SU-DHL-6 (cell line): ENCODE data around the gene C10orf53.

Experiments
- H2AFZ ChIP-seq: fragments of 200-600 bp; sonication (generic); 2 replicates; pipeline ENCODE4 v1.6.1; 2014; ENCODE audit warnings: low read depth, mild to moderate bottlenecking, moderate library complexity, mixed read lengths, antibody characterized with exemption, low read length; ENCODE audit not compliant: severe bottlenecking
- H3F3A ChIP-seq: fragments of 200-600 bp; shearing (Covaris generic); 2 replicates; pipeline ENCODE4 v1.6.0; 2016; ENCODE audit warnings: antibody characterized with exemption, mild to moderate bottlenecking; ENCODE audit not compliant: insufficient read depth
- H3K27ac ChIP-seq: fragments of 200-600 bp; sonication (generic); 2 replicates; pipeline ENCODE4 v1.5.1; 2016; ENCODE audit warnings: low read depth, mild to moderate bottlenecking, low read length, moderate library complexity, mixed read lengths
- H3K27me3 ChIP-seq: fragments of 200-600 bp; sonication (generic), shearing (Covaris generic); 2 replicates; pipeline ENCODE4 v1.6.0; 2014; ENCODE audit warnings: mild to moderate bottlenecking, low read length
- H3K36me3 ChIP-seq: fragments of 200-600 bp; sonication (generic); 2 replicates; pipeline ENCODE4 v1.6.1; 2014; ENCODE audit warnings: mild to moderate bottlenecking, low read length, mixed read lengths
- H3K4me2 ChIP-seq: fragments of 300-600, 200-600 bp; shearing (Covaris generic), sonication (generic); 2 replicates; pipeline ENCODE4 v1.6.0; 2014; ENCODE audit warnings: low read length, low read depth, mild to moderate bottlenecking; ENCODE audit not compliant: poor library complexity, severe bottlenecking
- H3K4me3 ChIP-seq: fragments of 200-600 bp; sonication (generic); 2 replicates; pipeline ENCODE4 v1.5.1; 2014; ENCODE audit warnings: antibody characterized with exemption, low read length, mild to moderate bottlenecking, mixed read lengths; ENCODE audit not compliant: insufficient read depth, poor library complexity, severe bottlenecking
- H3K79me2 ChIP-seq: fragments of 200-600 bp; sonication (generic); 2 replicates; pipeline ENCODE4 v1.6.1; 2014; ENCODE audit warnings: mild to moderate bottlenecking, low read length, moderate library complexity; ENCODE audit not compliant: insufficient read depth
- H3K9ac ChIP-seq: fragments of 200-600 bp; sonication (generic); 2 replicates; pipeline ENCODE4 v1.7.0; 2014; ENCODE audit warnings: mild to moderate bottlenecking, low read length
- H3K9me2 ChIP-seq: fragments of 200-600 bp; sonication (generic); replicated peaks from 2 replicates; pipeline ENCODE4 v1.6.1; 2014; ENCODE audit warnings: low read length; ENCODE audit not compliant: insufficient read depth
- H3K9me3 ChIP-seq: fragments of 200-600 bp; sonication (generic); 2 replicates; pipeline ENCODE4 v1.6.1; 2014; ENCODE audit warnings: low read length, mixed read lengths; ENCODE audit not compliant: insufficient read depth
- H4K20me1 ChIP-seq: fragments of 200-600 bp; sonication (generic); 2 replicates; pipeline ENCODE4 v1.6.1; 2014; ENCODE audit warnings: low read depth, mild to moderate bottlenecking, antibody characterized with exemption, low read length, moderate library complexity, mixed read lengths
- EZH2phosphoT487 ChIP-seq: fragments of 200-600 bp; sonication (generic), shearing (Covaris generic); conservative IDR thresholded peaks from 2 replicates; pipeline ENCODE4 v1.6.1; 2018; ENCODE audit warnings: mild to moderate bottlenecking, antibody characterized with exemption, low read length, moderate library complexity, mixed read lengths
- TF ChIP-seq, protein P1 (sequence below): fragments of 200-600 bp; sonication (generic); IDR thresholded peaks from one replicate; pipeline ENCODE4 v1.5.1; 2017; ENCODE audit warnings: antibody characterized with exemption, mild to moderate bottlenecking, low read length, moderate library complexity; ENCODE audit not compliant: insufficient read depth, poor library complexity, severe bottlenecking

Gene C10orf53

DNA sequence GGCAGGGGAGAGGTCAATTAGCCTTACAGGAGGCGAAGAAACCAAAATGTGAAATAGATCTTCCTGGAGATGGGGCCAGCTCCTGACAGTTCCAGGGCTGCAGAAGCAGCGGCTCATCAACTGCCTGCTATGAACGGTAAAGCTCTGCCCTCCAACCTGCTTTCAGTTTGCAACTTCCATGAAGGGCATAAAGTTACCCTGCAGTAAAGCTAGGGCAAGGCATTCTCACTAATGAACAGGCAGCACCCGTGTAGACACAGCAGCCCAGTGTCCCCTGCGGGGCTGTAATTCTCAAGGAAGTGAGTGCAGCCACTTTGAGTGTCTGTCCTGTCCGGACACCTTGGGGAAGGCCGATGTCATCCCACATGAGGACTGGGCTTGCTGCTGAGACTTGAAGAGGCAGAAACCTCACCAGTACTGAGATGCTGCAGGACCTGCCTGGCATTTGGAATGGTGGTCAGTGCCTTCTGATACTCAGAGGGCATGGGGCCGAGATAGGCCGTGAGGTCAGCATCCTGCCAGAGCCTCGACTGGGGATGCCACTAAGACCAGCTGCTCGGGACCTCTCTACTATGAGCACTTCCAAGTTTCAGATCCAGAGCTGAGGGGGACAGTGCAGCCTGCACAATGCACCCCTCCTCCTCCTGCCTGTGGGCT is 26.1 kb upstream of the C10orf53 start:
- Histone ChIP-seq H4K20me1 (no peaks in the 10 kb centered on the region), H2AFZ (no peak overlapping the region), H3K9me2 (no peaks in the 10 kb centered on the region), H3K36me3 (no peaks in the 10 kb centered on the region), H3K27ac (no peak overlapping the region), H3K4me2 (no peak overlapping the region), H3K9ac (no peak overlapping the region), H3K9me3 (peaks cover under 1% of the 10 kb centered on the region; the same call in 1 of the 2 replicates), H3K4me3 (no peak overlapping the region), H3K79me2 (no peaks in the 10 kb centered on the region), H3K27me3 (no peaks in the 10 kb centered on the region), H3F3A (no peaks in the 10 kb centered on the region)
- TF ChIP-seq EZH2phosphoT487: no peak
- TF ChIP-seq, protein P1, sequence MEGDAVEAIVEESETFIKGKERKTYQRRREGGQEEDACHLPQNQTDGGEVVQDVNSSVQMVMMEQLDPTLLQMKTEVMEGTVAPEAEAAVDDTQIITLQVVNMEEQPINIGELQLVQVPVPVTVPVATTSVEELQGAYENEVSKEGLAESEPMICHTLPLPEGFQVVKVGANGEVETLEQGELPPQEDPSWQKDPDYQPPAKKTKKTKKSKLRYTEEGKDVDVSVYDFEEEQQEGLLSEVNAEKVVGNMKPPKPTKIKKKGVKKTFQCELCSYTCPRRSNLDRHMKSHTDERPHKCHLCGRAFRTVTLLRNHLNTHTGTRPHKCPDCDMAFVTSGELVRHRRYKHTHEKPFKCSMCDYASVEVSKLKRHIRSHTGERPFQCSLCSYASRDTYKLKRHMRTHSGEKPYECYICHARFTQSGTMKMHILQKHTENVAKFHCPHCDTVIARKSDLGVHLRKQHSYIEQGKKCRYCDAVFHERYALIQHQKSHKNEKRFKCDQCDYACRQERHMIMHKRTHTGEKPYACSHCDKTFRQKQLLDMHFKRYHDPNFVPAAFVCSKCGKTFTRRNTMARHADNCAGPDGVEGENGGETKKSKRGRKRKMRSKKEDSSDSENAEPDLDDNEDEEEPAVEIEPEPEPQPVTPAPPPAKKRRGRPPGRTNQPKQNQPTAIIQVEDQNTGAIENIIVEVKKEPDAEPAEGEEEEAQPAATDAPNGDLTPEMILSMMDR: no peak

DNA sequence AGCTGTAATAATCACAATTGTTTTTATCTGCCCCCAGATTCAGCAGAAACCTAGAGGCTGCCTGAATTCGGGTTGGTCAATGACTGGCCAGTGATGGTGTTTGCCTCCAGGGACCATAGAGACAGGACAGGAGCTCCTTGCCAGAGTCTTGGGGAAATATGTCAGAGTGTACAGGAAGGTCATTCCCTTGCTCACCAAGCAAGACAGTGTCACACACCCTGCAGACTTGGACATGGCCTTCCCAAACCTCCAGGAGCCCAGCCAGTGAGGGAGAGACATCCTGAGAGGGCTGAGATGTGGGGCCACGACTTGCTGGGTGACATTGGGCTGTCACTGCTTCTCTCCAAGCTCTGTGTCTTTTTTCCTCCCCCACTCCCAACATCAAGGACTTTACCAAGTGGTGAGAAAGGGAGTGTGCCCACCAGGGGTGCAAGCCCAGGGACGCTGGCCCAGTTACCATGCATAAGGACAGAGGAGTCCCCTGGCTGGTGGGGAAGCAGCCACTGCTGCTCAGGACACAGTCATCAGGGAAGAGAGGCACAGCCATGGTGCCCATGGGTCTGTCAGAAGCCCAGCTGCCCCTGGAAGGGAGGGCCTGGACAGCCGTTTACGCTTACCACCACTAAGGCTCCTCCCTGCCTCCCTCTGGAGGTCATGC is 25.3 kb upstream of the C10orf53 start:
- no peaks in the 10 kb centered on the region for H3K9me2 ChIP-seq

DNA sequence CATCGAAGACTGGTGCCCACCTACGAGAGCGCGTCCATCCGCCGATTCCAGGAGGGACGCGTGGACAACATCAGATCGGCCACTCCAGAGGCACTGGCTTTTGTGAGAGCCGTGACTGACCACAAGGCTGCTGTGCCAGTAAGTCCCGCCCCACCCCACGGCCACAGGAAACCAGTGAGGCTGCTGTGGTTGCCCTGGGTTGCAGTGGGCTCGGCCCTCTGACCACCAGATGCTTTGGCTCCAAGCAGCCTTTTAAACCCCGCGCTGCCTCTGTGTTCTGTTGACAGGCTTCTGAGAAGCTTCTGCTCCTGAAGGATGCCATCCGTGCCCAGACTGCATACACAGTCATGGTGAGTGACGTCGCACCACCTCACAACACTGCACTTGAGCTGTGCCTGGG is 24.4 kb upstream of the C10orf53 start:
- no peak overlapping the region for H2AFZ ChIP-seq
- H3K27ac ChIP-seq: no peak overlapping the region
- no peaks in the 10 kb centered on the region for H4K20me1 ChIP-seq
- no peak overlapping the region for H3K9ac ChIP-seq
- no peaks in the 10 kb centered on the region for H3K27me3 ChIP-seq
- H3K4me3 ChIP-seq: no peak overlapping the region
- H3K4me2 ChIP-seq: no peak overlapping the region
- no peaks in the 10 kb centered on the region for H3F3A ChIP-seq
- no peaks in the 10 kb centered on the region for H3K79me2 ChIP-seq
- no peaks in the 10 kb centered on the region for H3K9me2 ChIP-seq
- H3K36me3 ChIP-seq: no peaks in the 10 kb centered on the region
- TF ChIP-seq, protein P1: no peak
- TF ChIP-seq EZH2phosphoT487: no peak
- peaks cover 10% of the 10 kb centered on the region; the same call in 1 of the 2 replicates for H3K9me3 ChIP-seq

More for the DNA sequence above, 25.3 kb upstream of the C10orf53 start:
- Histone ChIP-seq H3K4me2 (no peak overlapping the region), H3F3A (no peaks in the 10 kb centered on the region), H4K20me1 (no peaks in the 10 kb centered on the region), H3K27me3 (no peaks in the 10 kb centered on the region), H3K4me3 (no peak overlapping the region), H3K9ac (no peak overlapping the region), H3K36me3 (no peaks in the 10 kb centered on the region), H3K27ac (no peak overlapping the region), H3K9me3 (peaks cover 8% of the 10 kb centered on the region; the same call in 1 of the 2 replicates), H2AFZ (no peak overlapping the region), H3K79me2 (no peaks in the 10 kb centered on the region)
- no peak for TF ChIP-seq EZH2phosphoT487
- TF ChIP-seq, protein P1: no peak
